HG02623 (cell line): ENCODE results near the gene BAD.
A peak's percentile ranks its signal among the peaks of the same experiment; 100 is the strongest.

ENCODE experiments used
- ATAC-seq: cut with Tn5 transposase; IDR thresholded peaks from one replicate; pipeline ENCODE4 v1.9.1; 2021; ENCODE audit warnings: moderate library complexity; ENCODE audit not compliant: unreplicated experiment

The BAD gene

GRCh38 chr11:64281957-64282770 lies 2.3 kb downstream of the BAD start:
- no peak for ATAC-seq

- ATAC-seq = no peak
Measured at GRCh38 chr11:64278576-64279190, 5.8 kb downstream of the BAD start.

- no peak for ATAC-seq
Measured at GRCh38 chr11:64276653-64277431, 7.6 kb downstream of the BAD start.

- no peak for ATAC-seq
Measured at GRCh38 chr11:64275841-64276240, 8.6 kb downstream of the BAD start.

GRCh38 chr11:64275031-64275800 lies 9.2 kb downstream of the BAD start:
- no peak for ATAC-seq

- peak; percentile 63 for ATAC-seq
Measured at GRCh38 chr11:64269540-64270220, 14.8 kb downstream of the BAD start.

- peak; percentile 3 for ATAC-seq
Measured at GRCh38 chr11:64268893-64269539, 15.4 kb downstream of the BAD start.

GRCh38 chr11:64268025-64268892 lies 16.2 kb downstream of the BAD start:
- no peak for ATAC-seq

GRCh38 chr11:64267207-64267945 lies 17.1 kb downstream of the BAD start:
- ATAC-seq = no peak

GRCh38 chr11:64266339-64266738 lies 18.1 kb downstream of the BAD start:
- no peak for ATAC-seq

- ATAC-seq = no peak
Measured at GRCh38 chr11:64265176-64266160, 19.0 kb downstream of the BAD start.

- ATAC-seq = no peak
Measured at GRCh38 chr11:64264371-64264852, 20.1 kb downstream of the BAD start.

- no peak for ATAC-seq
Measured at GRCh38 chr11:64263947-64264317, 20.5 kb downstream of the BAD start.

- ATAC-seq = no peak
Measured at GRCh38 chr11:64263021-64263946, 21.2 kb downstream of the BAD start.

GRCh38 chr11:64262271-64263002 lies 22.0 kb downstream of the BAD start:
- ATAC-seq = no peak
